Erythroblast (primary cell): ENCODE results near the gene TSPO.
"Not testable (repeated sequence)": the region's sequence is repeated elsewhere in the genome, so short reads cannot be mapped to it uniquely, and the experiment has no call there.

ENCODE experiments used
- DNase-seq, 2 experiments: peaks; one replicate each; lab custom pipeline; 2025; lab: John Stamatoyannopoulos, UW
- GATA1 ChIP-seq: IDR thresholded peaks from 2 replicates; pipeline ENCODE4 v1.6.1; 2011; ENCODE audit warnings: low read depth, mild to moderate bottlenecking, control low read depth, low read length, moderate library complexity
- POLR2A ChIP-seq: IDR thresholded peaks from 2 replicates; pipeline ENCODE4 v1.6.1; 2011; ENCODE audit warnings: mild to moderate bottlenecking, low read length

TSPO gene

DNA sequence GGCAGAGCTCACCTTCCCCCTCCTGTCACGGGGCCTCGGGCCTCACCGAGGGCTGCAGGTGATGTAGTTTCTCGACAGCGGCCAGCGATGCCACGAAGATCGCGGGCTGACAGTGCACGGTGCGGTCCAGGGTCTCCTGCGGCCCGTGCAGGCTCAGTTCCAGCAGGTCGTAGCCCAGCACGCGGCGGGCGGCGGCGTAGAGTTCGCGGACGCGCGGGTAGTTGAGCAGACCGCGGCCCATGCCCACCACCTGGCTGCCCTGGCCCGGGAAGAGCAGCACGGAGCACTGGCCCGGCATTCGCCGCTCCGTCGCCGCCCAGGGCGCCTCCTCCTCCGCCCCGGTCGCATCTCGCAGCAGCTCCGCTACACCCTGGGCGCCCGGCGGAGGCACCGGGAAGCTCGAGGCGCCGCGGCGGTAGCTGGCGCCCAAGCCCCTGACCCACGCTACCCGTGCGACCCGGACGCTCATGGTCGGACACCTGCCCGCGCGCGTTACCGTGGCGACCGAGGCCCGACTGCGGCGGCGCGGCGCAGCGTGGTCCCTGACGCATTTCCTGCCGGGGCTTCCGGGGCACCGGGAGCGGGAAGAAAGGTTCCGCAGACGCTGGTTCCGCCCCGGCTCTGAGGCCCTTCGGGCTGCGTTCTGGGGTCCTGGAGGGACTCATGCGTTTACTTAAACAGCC is 8.3 kb upstream of the TSPO start, which contains the start of gene MCAT:
TSS of gene MCAT (minus strand) at position 519 of the 683 bp plus-strand sequence. CDS start at position 469, 50 bp downstream.
- DNase-seq, result peak; percentile 85 to 89
- TF ChIP-seq POLR2A (peak; percentile 59), GATA1 (no peak)

DNA sequence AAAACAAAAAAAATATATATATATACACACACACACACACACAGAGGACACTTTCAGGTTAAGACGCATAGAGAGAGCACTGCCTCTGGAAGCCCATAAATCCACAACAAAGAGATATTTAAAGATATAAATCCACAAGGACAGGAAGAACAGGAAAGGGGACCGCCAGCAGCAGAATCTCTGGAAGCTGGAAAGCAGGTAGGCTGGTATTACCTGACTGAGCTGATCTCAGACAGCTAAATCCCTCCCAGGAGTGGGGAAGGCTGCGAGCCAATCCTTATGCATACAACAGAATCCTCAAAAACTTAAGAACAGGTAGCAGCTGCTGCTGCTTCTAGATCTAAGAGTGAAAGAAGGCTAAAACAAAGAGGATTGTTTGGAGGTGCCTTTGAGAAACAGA is 6.4 kb upstream of the TSPO start:
- no peak for DNase-seq
- TF ChIP-seq POLR2A (no peak), GATA1 (no peak)

DNA sequence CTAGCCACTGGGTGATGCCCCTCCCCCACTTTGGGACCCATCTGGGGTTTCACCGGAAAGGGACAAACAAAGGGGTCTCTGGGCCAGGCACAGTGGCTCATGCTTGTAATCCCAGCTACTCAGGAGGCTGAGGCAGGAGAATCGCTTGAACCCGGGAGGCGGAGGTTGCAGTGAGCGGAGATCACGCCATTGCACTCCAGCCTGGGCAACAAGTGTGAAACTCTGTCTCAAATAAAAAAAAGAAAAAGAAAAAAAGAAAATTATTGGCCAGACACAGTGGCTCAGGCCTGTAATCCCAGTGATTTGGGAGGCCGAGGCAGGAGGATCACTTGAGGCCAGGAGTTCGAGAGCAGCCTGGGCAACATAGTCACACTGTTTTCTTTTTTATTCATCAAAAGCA is 6.0 kb upstream of the TSPO start:
- DNase-seq, result not testable (repeated sequence)

DNA sequence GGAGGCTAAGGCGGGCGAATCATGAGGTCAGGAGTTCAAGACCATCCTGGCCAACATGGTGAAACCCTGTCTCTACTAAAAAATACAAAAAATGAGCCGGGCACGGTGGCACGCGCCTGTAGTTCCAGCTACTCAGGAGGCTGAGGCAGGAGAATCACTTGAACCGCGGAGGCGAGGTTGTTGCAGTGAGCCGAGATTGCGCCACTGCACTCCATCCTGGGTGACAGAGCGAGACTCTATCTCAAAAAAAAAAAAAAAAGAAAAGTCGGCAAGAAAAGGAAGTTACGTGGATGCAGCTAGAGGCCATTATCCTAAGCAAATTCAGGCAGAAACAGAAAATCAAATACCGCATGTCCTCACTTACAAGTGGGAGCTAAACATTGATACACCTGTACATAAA is 5.0 kb upstream of the TSPO start:
- DNase-seq, result not testable (repeated sequence)

DNA sequence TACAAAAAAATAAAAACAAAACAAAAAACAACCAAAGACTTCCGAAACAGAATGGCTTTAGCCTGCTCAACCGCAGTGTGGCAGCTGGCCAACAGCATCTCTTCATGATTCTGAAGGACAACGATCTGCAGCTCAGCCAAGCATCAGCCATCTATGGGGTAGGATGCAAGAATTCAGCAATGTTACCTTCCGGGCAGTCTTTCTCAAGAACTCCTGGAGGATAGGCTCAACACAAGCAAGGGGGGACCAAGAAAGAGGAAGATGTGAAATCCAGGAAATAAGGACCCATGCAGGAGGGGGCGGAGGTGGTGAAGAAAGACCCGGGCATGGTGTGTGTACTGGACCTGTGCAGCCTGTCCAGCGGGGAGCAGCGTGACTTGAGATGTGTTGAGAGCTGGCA is 3.5 kb upstream of the TSPO start:
- TF ChIP-seq POLR2A, result no peak
- no peak for TF ChIP-seq GATA1
- no peak for DNase-seq

DNA sequence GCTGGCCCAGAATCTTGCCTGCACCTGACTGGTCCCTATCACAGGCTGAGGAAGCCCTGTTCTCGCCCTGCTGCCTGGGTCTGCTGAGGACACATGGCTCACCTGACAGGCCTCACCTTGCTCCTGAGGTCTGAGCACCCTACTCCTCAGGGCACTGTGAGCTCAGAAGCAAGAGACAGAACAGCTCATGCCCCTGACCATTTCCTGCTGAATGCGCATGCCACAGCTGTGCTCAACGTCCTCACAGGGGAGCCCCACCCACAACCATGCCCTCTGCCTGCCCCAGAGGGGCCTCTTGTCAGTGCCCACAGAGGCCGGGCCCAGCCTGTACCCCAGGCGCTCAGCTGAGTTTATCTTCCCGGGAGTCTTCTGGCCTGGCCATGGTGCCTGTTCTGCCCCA is 2.8 kb upstream of the TSPO start:
- no peak for DNase-seq
- TF ChIP-seq GATA1, result no peak

DNA sequence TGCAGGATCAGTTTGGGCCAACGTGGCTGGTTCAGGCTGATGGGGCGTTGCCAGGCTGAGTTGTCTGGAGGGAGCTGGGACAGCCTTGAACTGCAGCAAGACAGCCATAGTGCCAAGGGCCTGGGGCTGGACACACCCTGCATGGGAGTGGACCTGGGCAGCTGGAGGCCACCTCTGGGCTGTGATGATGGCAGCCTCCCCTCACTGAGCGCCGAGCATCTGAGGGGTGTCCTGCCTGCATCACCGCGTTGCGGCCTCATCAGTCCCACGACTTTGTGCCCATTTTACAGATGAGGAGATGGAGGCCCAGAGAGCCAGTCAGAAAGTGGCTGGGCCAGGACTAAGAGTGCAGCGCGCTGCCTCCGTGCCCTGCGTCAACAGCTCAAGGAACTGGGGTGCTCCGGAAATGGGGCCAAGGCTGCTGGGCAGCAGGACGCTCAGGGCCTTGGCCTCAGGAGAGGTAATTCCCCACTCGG is 590 bp upstream of the TSPO start:
- TF ChIP-seq GATA1 (no peak), POLR2A (no peak)
- DNase-seq, result no peak

DNA sequence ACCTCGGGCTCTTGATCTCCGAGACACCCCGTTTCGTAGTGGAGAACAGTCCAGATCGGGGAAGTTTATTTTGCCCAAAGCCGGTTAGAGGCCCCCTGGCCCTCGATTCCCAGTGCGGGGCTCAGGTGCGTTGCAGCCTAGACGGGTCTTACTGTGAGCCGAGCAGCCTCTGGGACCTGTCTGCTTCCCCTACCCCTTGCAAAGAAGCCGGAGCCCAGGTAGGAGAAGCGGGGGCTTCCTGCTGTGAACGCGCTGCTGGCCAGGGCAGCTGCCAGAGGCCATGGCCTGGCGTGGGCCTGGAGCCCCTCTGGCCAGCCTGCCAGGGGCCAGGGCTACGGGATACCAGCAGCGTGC is 621 bp downstream of the TSPO start:
- TF ChIP-seq POLR2A, result no peak
- no peak for TF ChIP-seq GATA1
- no peak for DNase-seq

DNA sequence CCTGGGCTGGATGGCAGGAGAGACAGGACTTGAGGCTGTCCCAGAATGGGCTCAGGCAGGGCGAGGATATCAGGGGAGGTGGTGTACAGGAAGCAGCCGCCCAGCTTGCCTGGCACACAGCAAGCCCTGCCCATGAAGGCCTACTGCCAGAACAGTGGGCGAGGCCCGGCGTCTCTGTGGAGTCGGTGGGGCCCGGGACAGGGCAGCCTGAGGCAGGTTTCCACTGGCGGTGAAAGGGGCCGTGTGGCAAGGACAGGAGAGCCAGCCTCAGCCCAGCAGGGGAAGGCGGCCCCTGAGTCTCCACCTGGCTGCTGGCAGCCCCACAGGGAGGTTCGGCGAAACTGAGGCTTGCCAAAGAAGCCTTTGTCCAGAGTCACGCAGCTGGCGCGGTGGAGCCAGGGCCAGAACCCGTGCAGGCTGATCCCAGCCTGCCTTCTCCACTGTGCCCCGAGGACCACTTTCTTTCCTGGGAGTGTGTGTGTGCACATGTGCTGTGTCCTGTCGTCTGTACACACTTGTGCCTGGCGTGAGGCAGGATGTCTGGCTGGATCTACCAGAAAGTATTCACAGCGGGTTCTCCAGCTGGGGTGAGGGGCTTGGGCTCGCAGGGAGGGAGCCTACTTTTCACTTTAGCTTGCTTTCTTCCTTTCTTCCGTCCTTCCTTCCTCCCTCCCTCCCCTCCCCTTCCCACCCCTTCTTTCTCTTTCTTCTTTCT is 1.2 kb downstream of the TSPO start:
- peak in 1 of 2 experiments; percentile 25 for DNase-seq
- TF ChIP-seq POLR2A (peak; percentile 65), GATA1 (no peak)

DNA sequence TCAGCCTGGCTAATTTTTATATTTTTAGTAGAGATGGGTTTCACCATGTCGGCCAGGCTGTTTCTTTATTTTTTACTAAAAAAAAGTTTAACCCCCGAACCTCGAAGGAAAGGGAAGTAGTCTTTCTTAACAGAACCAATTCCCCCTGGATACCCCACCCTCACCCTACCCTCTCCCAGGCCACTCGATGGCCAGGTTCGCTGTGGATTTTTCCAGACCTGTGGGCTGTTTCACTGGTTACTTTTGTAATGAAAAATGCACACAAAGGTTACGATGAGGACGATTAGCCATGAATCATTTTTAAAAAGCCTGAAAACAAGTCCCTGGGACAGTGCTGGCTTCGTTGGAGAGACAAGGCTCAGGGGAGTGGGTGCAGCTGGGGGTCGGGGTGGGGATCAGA is 2.5 kb downstream of the TSPO start:
- TF ChIP-seq GATA1, result no peak
- TF ChIP-seq POLR2A, result no peak
- no peak for DNase-seq

DNA sequence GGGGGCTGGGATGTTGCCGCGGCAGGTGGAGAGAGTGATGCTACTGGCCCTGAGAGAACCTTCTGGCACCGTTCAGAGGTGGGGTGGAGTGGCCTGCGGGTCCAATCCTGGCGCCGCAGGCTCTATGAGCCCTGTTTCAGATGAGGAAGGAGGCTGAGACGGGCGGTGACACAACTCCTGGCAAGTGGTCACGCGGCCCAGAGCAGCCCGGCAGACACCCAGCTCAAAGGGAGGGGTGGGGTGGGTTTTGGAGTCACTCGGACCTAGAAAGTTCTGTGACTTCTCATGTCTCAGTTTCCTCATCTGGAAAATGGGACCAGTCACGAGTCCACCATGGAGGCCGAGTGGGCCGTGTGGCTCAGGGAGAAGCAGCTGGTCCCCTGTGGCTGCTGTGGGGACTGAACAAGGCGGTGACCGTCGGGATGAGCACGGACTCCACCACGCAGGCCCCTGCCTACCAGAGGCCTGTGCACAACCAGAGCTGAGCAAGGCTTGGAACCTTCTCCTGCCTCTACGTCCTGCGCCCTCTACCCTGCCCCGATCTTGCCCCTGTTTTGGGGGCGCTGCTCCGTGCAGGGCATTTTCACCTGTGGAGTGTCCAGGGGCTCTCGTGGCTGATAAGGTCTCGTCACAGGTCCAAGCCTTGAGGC is 3.7 kb downstream of the TSPO start:
- TF ChIP-seq GATA1 (no peak), POLR2A (no peak)
- DNase-seq, result no peak

DNA sequence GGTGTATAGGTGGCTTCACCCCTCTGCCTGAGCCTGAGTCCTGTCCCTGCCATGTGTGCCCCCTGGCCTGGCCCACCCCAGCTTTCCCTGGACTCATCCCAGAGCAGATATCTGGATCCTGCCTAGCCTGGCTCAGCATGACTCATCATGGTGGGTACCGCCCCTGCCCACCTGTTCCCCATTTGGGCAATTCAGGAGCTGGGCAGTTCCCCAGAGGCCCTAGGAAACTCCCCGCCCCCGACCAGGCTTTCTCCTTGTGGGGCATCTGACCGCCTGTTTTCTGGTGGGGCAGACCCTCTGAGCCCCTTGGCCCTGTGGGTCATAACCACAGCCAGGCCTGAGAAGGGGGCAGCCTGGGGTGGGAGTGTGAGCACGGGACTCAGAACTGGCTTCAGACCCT is 4.4 kb downstream of the TSPO start:
- no peak for TF ChIP-seq POLR2A
- no peak for DNase-seq

DNA sequence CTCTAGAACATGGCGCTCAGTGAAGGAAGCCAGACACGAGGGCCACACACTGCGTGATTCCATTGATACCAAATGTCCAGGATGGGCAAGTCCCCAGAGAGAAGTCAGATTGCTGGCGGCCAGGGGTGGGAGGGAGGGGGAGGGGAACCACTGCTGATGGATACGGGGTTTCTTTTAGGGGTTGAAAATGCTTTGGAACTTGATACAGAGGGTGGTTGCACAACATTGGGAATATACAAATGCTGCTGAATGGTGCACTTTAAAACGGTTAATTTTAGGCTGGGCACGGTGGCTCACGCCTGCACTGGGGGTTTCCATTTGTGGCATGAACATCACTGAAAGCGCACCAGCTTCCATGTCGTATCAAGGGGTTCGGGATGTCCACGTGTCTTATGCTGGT is 5.1 kb downstream of the TSPO start:
- DNase-seq, result no peak
- TF ChIP-seq POLR2A (no peak), GATA1 (no peak)

DNA sequence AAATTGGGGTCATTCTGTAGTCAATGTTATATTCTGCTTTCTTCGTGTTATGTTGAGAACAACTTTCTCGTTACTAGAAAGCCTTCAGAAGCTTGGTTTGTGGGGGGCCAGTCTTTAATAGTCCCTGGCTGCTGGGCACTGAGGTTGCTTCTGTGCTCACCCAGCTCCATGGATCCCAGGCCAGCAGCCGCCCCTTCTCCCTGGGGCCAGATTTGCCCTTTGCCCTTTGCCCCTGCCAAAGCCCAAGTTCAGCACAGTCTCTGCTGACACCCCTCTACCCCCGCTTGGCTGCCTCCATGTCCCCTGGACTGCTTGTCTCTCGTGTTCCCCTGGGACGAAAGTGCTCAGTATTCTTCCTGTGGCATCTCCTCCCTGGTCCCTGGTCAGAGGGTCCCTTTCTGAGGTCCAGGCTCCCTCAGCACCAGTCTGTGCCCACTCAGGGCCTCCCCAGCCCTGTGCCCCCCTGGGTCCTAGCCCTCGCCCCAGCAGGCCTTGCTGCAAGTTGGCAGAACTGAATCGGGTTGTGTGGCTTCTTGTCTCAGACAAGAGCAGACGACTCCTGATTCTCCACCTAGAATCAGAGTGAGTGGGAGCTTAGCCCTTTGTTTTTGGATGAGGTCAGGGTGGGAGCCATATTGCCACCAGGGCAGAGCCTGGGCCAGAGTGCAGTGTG is 6.7 kb downstream of the TSPO start:
- TF ChIP-seq GATA1, result no peak
- TF ChIP-seq POLR2A, result no peak
- no peak for DNase-seq
